Tibial artery (tissue), 4 donors: Measurements from ENCODE around the gene DHRS9.

Source experiments
- DNase-seq, 2 donors: peaks; one replicate each; pipeline ENCODE4 v3.0.0-alpha.2; 2019
- H3K27ac ChIP-seq, 2 donors: fragments of 200-600 bp; sonication (generic) in 1 of 2; 1 replicate in 1 of 2; 2 replicates in 1 of 2; pipeline ENCODE4 v1.5.1; 2018 to 2019; ENCODE audit warnings: mild to moderate bottlenecking in 1 of 2
- H3K27me3 ChIP-seq, 2 donors: fragments of 200-600 bp; sonication (generic) in 1 of 2; one replicate each; pipeline versions ENCODE4 v1.5.1 to v1.6.0; 2016 to 2019
- H3K36me3 ChIP-seq, 3 donors: fragments of 200-600 bp; sonication (generic) in 2 of 3; one replicate each; pipeline ENCODE4 v1.5.1; 2016 to 2019; ENCODE audit warnings: mild to moderate bottlenecking in 2 of 3
- H3K4me1 ChIP-seq, 4 donors: fragments of 200-600 bp; sonication (generic) in 2 of 4; 1 replicate in 3 of 4; 2 replicates in 1 of 4; pipeline ENCODE4 v1.5.1; 2016 to 2019
- H3K4me3 ChIP-seq, 2 donors: fragments of 200-600 bp; sonication (generic) in 1 of 2; 1 replicate in 1 of 2; 2 replicates in 1 of 2; pipeline ENCODE4 v1.5.1; 2018 to 2019; ENCODE audit warnings: mild to moderate bottlenecking in 2 of 2
- H3K9me3 ChIP-seq, 3 donors: fragments of 200-600 bp; sonication (generic) in 1 of 3; one replicate each; pipeline ENCODE4 v1.5.1; 2016 to 2019
- intact Hi-C: fragments of 100-400 bp; cut with DNase I; formaldehyde crosslinking; loops from one replicate; pipeline ENCODE4 v1.15.0; 2023; ENCODE audit warnings: low total_unique reads
- TF ChIP-seq, protein P1 (sequence below), 2 experiments: fragments of 200-600 bp in 1 of 2; fragments of 450-650 bp in 1 of 2; IDR thresholded peaks; one replicate each; pipeline ENCODE4 v1.5.1; 2017 to 2019; ENCODE audit warnings: antibody characterized with exemption in 2 of 2, mild to moderate bottlenecking in 1 of 2, moderate library complexity in 1 of 2

The DHRS9 gene

GRCh38 chr2:169139145-169139544 lies 69.8 kb downstream of the DHRS9 start:
- Histone ChIP-seq H3K27me3 (no peaks in the 10 kb centered on the region), H3K4me3 (no peak overlapping the region), H3K36me3 (no peaks in the 10 kb centered on the region), H3K27ac (no peak overlapping the region), H3K9me3 (no peaks in the 10 kb centered on the region), H3K4me1 (no peaks in the 10 kb centered on the region)
- TF ChIP-seq, protein P1, sequence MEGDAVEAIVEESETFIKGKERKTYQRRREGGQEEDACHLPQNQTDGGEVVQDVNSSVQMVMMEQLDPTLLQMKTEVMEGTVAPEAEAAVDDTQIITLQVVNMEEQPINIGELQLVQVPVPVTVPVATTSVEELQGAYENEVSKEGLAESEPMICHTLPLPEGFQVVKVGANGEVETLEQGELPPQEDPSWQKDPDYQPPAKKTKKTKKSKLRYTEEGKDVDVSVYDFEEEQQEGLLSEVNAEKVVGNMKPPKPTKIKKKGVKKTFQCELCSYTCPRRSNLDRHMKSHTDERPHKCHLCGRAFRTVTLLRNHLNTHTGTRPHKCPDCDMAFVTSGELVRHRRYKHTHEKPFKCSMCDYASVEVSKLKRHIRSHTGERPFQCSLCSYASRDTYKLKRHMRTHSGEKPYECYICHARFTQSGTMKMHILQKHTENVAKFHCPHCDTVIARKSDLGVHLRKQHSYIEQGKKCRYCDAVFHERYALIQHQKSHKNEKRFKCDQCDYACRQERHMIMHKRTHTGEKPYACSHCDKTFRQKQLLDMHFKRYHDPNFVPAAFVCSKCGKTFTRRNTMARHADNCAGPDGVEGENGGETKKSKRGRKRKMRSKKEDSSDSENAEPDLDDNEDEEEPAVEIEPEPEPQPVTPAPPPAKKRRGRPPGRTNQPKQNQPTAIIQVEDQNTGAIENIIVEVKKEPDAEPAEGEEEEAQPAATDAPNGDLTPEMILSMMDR (IDR thresholded peaks at IDR 0.05), result no peak
- no peak for DNase-seq
- intact Hi-C loops, result no loop called here

DNA sequence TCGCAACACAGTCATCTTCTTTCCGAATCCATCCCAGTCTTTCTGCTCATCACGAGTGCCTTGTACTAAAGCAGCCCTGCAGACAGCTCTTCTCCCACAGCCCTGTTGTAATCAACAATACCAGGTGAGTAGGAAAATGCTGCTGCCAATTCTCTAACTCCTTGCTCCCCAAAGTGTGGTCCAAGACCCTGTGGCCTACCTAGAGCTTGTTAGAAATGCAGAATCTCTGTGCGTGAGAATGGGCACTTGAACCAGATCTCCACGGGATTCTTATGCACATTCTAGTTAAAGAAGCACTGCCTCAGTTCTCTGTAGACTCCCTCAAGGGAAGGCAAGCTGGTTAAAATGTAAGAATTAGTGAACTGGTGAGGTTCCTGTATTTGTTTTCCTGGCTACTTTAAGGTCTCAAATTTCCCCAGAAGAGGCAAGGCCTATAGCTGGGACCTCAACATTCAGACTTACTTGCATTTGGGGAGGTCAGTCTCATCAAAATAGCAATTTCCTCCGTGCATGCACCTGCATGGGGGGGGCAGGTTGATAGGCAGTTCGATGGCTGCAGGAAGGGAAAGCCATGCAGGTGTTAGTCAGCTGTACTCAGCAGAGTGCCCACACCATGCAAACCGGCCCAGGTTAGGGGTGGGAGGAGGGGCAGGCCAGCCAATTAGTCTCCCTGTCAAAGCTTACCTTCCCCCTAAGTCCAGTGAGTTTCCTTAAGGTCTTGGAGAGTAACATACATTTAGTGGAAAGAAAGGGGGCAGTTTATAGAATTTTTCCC lies 70.8 kb downstream of the DHRS9 start:
- no peaks in the 10 kb centered on the region for H3K9me3 ChIP-seq
- intact Hi-C loops, result no loop called here
- TF ChIP-seq, protein P1 (IDR thresholded peaks at IDR 0.05), result no peak
- no peaks in the 10 kb centered on the region for H3K27me3 ChIP-seq
- H3K4me3 ChIP-seq, result no peak overlapping the region
- no peaks in the 10 kb centered on the region for H3K36me3 ChIP-seq
- DNase-seq, result no peak
- no peaks in the 10 kb centered on the region for H3K4me1 ChIP-seq
- H3K27ac ChIP-seq, result no peak overlapping the region

DNA sequence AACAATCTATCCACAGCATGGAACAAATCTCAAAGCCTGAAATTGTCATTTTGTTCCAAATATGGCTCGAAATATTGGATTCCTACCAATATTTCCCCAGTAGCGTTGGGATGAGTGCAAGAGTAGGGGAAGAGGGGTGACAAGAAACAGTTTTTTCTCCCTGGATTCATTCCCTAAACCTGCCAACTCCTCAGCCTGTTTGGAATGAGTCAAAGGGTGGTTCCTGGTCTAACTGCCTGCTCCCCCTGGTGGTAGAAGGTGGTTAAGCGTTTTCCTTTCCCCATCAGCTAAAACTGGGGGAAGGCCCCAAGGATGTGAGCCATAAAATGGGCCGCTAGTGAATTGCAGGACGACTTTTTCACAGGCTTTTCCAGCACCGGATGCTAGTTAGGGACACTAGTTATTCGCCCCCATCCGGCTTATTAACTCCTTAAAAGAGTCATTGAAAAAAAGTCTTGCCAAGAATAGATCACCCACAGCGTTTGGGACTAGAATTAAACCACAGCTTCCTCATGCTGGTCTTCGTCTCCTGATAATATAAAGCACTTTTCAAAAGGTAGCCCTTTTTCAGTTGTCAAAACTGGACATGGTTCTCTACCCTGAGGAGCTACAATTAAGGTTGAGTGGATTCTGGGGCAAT lies 72.5 kb downstream of the DHRS9 start:
- DNase-seq, result peak in 1 of 2 donors; percentile 43
- TF ChIP-seq, protein P1 (IDR thresholded peaks at IDR 0.05), result peak; percentile 39 to 54
- intact Hi-C loops, result no loop called here
- Histone ChIP-seq H3K4me1 (no peaks in the 10 kb centered on the region), H3K9me3 (no peaks in the 10 kb centered on the region), H3K36me3 (no peaks in the 10 kb centered on the region), H3K27ac (no peak overlapping the region), H3K27me3 (no peaks in the 10 kb centered on the region), H3K4me3 (no peak overlapping the region)

DNA sequence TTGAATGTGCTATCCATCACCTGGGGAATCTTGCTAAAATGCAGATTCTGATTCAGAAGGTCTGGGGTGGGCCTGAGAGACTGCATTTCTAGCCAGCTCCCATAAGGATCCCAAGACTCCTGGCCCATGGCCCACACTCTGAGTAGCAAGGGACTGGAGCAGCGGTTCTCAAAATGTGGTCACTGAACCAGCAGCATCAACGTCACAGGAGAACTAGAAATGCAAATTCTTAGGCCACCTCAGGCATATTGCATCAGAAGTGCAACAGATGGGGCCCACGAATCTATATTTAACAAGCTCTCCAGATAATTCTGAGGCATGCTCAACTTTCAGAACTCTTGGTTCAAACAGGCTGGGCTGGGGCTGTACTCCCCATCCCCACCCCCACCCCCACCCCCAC lies 74.6 kb downstream of the DHRS9 start:
- TF ChIP-seq, protein P1 (IDR thresholded peaks at IDR 0.05), result no peak
- H3K4me1 ChIP-seq, result no peaks in the 10 kb centered on the region
- no peak for DNase-seq
- no peaks in the 10 kb centered on the region for H3K9me3 ChIP-seq
- H3K27ac ChIP-seq, result no peak overlapping the region
- intact Hi-C loops, result no loop called here
- H3K27me3 ChIP-seq, result no peaks in the 10 kb centered on the region
- no peak overlapping the region for H3K4me3 ChIP-seq
- no peaks in the 10 kb centered on the region for H3K36me3 ChIP-seq
